ENCODE results near the gene PSME3. TPM values are rescaled to one million over a fixed set of nuclear protein-coding genes. Genes with fewer than 3 reads are reported as not detected.

The PSME3 gene
- total and polyA plus RNA-seq, 12 donors: 26.0 to 103 (median 70.3) TPM

GRCh38 chr17:42795061-42795460 lies 38.1 kb upstream of the PSME3 start:
- H3K4me3 ChIP-seq: no peak overlapping the region
- H3K27ac ChIP-seq: no peak overlapping the region
- peaks cover 0 to 3% (median 0%) of the 10 kb centered on the region in 7 donors for H3K27me3 ChIP-seq
- H3K9me3 ChIP-seq: no peaks in the 10 kb centered on the region
- no peak for ATAC-seq
- 72 to 74% methylated on average over 4 of the region's 4 CpGs for WGBS, 2 donors
- TF ChIP-seq CTCF (IDR thresholded peaks at IDR 0.05): no peak
- no peak for DNase-seq
- peaks cover 0 to 19% (median 4%) of the 10 kb centered on the region in 9 donors for H3K36me3 ChIP-seq
- intact Hi-C loops (cut with DNase I): loop anchor here in 1 of 10 donors (10.0 kb wide), 1 partner anchor 190 kb away; the partner anchor contains the start of genes RETREG3 and TUBG1
- peaks cover 0 to 23% (median 17%) of the 10 kb centered on the region in 9 donors for H3K4me1 ChIP-seq

- H3K9me3 ChIP-seq: no peaks in the 10 kb centered on the region
- no peak for DNase-seq
- H3K4me3 ChIP-seq: no peak overlapping the region
- peaks cover 0 to 23% (median 17%) of the 10 kb centered on the region in 9 donors for H3K4me1 ChIP-seq
- peaks cover 0 to 19% (median 4%) of the 10 kb centered on the region in 9 donors for H3K36me3 ChIP-seq
- H3K27me3 ChIP-seq: no peaks in the 10 kb centered on the region
- WGBS, 2 donors: 88 to 91% methylated on average over 10 of the region's 10 CpGs
- TF ChIP-seq CTCF (IDR thresholded peaks at IDR 0.05): no peak
- no peak for ATAC-seq
- intact Hi-C loops (cut with DNase I): loop anchor here in 1 of 10 donors (10.0 kb wide), 1 partner anchor 191 kb away; the partner anchor contains the start of genes RETREG3 and TUBG1
- H3K27ac ChIP-seq: no peak overlapping the region
These were observed 37.7 kb upstream of the PSME3 start for GRCh38 chr17:42795465-42795864.

GRCh38 chr17:42796066-42796758 lies 37.0 kb upstream of the PSME3 start:
- no peak for TF ChIP-seq CTCF (IDR thresholded peaks at IDR 0.05)
- peaks cover 0 to 23% (median 17%) of the 10 kb centered on the region in 9 donors for H3K4me1 ChIP-seq
- 87 to 92% methylated on average over 18 of the region's 18 CpGs for WGBS, 2 donors
- H3K9me3 ChIP-seq: no peaks in the 10 kb centered on the region
- H3K27me3 ChIP-seq: no peaks in the 10 kb centered on the region
- no peak overlapping the region for H3K4me3 ChIP-seq
- intact Hi-C loops (cut with DNase I): loop anchor here in 1 of 10 donors (10.0 kb wide), 1 partner anchor 191 kb away; the partner anchor contains the start of genes RETREG3 and TUBG1
- peaks cover 0 to 19% (median 4%) of the 10 kb centered on the region in 9 donors for H3K36me3 ChIP-seq
- no peak overlapping the region for H3K27ac ChIP-seq
- DNase-seq (no peak), ATAC-seq (no peak)

- Histone ChIP-seq H3K4me3 (peak overlapping the region; percentile 68 to 96 (median 88)), H3K9me3 (no peaks in the 10 kb centered on the region), H3K36me3 (peaks cover 0 to 19% (median 4%) of the 10 kb centered on the region in 9 donors), H3K27me3 (no peaks in the 10 kb centered on the region), H3K4me1 (peaks cover 0 to 23% (median 17%) of the 10 kb centered on the region in 9 donors), H3K27ac (peak overlapping the region in 4 of 10 donors; percentile 77 to 91 (median 82))
- WGBS, 2 donors: 81 to 86% methylated on average over 10 of the region's 10 CpGs
- ATAC-seq (no peak), DNase-seq (no peak)
- no peak for TF ChIP-seq CTCF (IDR thresholded peaks at IDR 0.05)
- intact Hi-C loops (cut with DNase I): loop anchor here in 1 of 10 donors (10.0 kb wide), 1 partner anchor 193 kb away; the partner anchor contains the start of genes RETREG3 and TUBG1
These were observed 35.9 kb upstream of the PSME3 start for GRCh38 chr17:42797067-42798007.
